ENCODE results near the gene INPP4A. TPM values are rescaled to one million over a fixed set of nuclear protein-coding genes. Genes with fewer than 3 reads are reported as not detected.

INPP4A gene
- total and polyA plus RNA-seq, 9 of the 15 experiments (the other 6 are each of a cell fraction or from before 2014, with no cell fraction given), result 1.8 to 15.7 (median 8.3) TPM

- Histone ChIP-seq H3K9me1 (ENCODE audit: control insufficient read depth, insufficient read depth, low read length) (no peaks in the 10 kb centered on the region), H3K4me3 (no peak overlapping the region), H3K79me2 (ENCODE audit: control insufficient read depth, insufficient read depth, low read length) (no peaks in the 10 kb centered on the region), H3K36me3 (ENCODE audit: control insufficient read depth, insufficient read depth, low read length) (peaks cover 38% of the 10 kb centered on the region; the same call in 1 of the 3 replicates), H2AFZ (ENCODE audit: low read depth, low read length) (no peak overlapping the region), H3K4me2 (ENCODE audit: insufficient read depth, low read length) (no peak overlapping the region), H4K20me1 (replicated peaks; ENCODE audit: control insufficient read depth, insufficient read depth, low read length) (no peaks in the 10 kb centered on the region), H3K27me3 (ENCODE audit: control insufficient read depth in 2 of 2, insufficient read depth in 2 of 2, low read length in 2 of 2) (no peaks in the 10 kb centered on the region), H3K4me1 (replicated peaks in 1 of 2; ENCODE audit: control insufficient read depth in 2 of 2, insufficient read depth in 2 of 2, low read length in 2 of 2) (peaks cover 7 to 9% of the 10 kb centered on the region in 2 experiments; a peak in 3 of 5 replicates), H3K9me3 (replicated peaks; ENCODE audit: control insufficient read depth, insufficient read depth, low read depth, low read length) (no peaks in the 10 kb centered on the region), H3K9ac (ENCODE audit: insufficient read depth in 1 of 2, low read depth in 2 of 2, low read length in 2 of 2) (no peak overlapping the region), H3K27ac (ENCODE audit: extremely low read depth, low read depth, low read length) (no peak overlapping the region)
- FAIRE-seq (no peak), DNase-seq (ENCODE audit: extremely low read depth in 1 of 4, low spot score in 3 of 4) (no peak), ATAC-seq (no peak)
- CTCF ChIA-PET (ENCODE audit: low intra/inter-chr PET ratio), result no interaction called here
- POLR2A ChIA-PET, result interaction anchor here (1.5 kb wide), 1 partner anchor 17 kb away, joined by 4 read pairs; no protein-coding TSS in a partner anchor
- WGBS (ENCODE audit: insufficient coverage, low coverage, missing lambda C conversion rate), result 76% methylated on average over 4 of the region's 6 CpGs
- in situ Hi-C loops (cut with MboI) (no loop called here), intact Hi-C loops (cut with micrococcal nuclease) (no loop called here)
- BruUV-seq (replicated peaks), result no TSS peak
- TF ChIP-seq ZBTB1 (CRISPR knock-in tag; IDR thresholded peaks at IDR 0.05; ENCODE audit: borderline replicate concordance, low read depth) (no peak), CLOCK (CRISPR knock-in tag; IDR thresholded peaks at IDR 0.05; ENCODE audit: borderline replicate concordance) (no peak), ZNF79 (CRISPR knock-in tag; IDR thresholded peaks at IDR 0.05; ENCODE audit: low read depth) (no peak), PHB (CRISPR knock-in tag; IDR thresholded peaks at IDR 0.05) (no peak), TBL1XR1 (IDR thresholded peaks at IDR 0.05; ENCODE audit: low read length in 2 of 2) (no peak), ZNF140 (CRISPR knock-in tag; IDR thresholded peaks at IDR 0.05) (no peak), PPARD (CRISPR knock-in tag; IDR thresholded peaks at IDR 0.05) (no peak), CBX5 (IDR thresholded peaks at IDR 0.05; ENCODE audit: borderline replicate concordance, low read depth) (no peak), NR2C1 (IDR thresholded peaks at IDR 0.05) (no peak), NR2C1 (tag; IDR thresholded peaks at IDR 0.05) (no peak), ETV5 (CRISPR knock-in tag; IDR thresholded peaks at IDR 0.05; ENCODE audit: low read depth) (no peak), MEIS2 (IDR thresholded peaks at IDR 0.05; ENCODE audit: partially characterized antibody) (no peak), ZNF584 (CRISPR knock-in tag; IDR thresholded peaks at IDR 0.05; ENCODE audit: low read depth) (no peak), NR2C2 (CRISPR knock-in tag; IDR thresholded peaks at IDR 0.05) (no peak), NR2C2 (tag; IDR thresholded peaks at IDR 0.05) (no peak), ETS2 (tag; IDR thresholded peaks at IDR 0.05; ENCODE audit: borderline replicate concordance, poor library complexity, severe bottlenecking) (no peak)
- TF ChIP-seq, protein P1, sequence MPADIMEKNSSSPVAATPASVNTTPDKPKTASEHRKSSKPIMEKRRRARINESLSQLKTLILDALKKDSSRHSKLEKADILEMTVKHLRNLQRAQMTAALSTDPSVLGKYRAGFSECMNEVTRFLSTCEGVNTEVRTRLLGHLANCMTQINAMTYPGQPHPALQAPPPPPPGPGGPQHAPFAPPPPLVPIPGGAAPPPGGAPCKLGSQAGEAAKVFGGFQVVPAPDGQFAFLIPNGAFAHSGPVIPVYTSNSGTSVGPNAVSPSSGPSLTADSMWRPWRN (IDR thresholded peaks at IDR 0.05; ENCODE audit: low read depth), result no peak
- TF ChIP-seq, protein P2, sequence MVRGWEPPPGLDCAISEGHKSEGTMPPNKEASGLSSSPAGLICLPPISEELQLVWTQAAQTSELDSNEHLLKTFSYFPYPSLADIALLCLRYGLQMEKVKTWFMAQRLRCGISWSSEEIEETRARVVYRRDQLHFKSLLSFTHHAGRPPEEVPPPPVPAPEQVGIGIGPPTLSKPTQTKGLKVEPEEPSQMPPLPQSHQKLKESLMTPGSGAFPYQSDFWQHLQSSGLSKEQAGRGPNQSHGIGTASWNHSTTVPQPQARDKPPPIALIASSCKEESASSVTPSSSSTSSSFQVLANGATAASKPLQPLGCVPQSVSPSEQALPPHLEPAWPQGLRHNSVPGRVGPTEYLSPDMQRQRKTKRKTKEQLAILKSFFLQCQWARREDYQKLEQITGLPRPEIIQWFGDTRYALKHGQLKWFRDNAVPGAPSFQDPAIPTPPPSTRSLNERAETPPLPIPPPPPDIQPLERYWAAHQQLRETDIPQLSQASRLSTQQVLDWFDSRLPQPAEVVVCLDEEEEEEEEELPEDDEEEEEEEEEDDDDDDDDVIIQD (CRISPR knock-in tag; IDR thresholded peaks at IDR 0.05), result no peak
Observed at GRCh38 chr2:98543842-98544241, 99.2 kb downstream of the INPP4A start.
